ENCODE data around the gene LGMN. TPM values are rescaled to one million over a fixed set of nuclear protein-coding genes. Genes with fewer than 3 reads are reported as not detected.

Gene LGMN
- total and polyA plus RNA-seq, 2 of the 8 experiments (the other 6 are each of a cell fraction or from before 2014, with no cell fraction given), result 57.4 to 83.4 TPM

GRCh38 chr14:92680781-92681650, 67.4 kb downstream of the LGMN start (continued):
- TF ChIP-seq TAF7 (optimal IDR thresholded peaks at IDR 0.05; ENCODE audit: borderline replicate concordance, low read depth, low read length) (no peak), YY1 (IDR thresholded peaks at IDR 0.05; ENCODE audit: low read depth, low read length) (peak; percentile 44; the same call in 1 of the 2 replicates), MAFK (IDR thresholded peaks at IDR 0.05; ENCODE audit: low read depth, low read length) (no peak), TEAD4 (IDR thresholded peaks at IDR 0.05; ENCODE audit: low read depth, low read length) (no peak), KDM1A (IDR thresholded peaks at IDR 0.05; ENCODE audit: borderline replicate concordance, low read length) (no peak), CHD7 (IDR thresholded peaks at IDR 0.05; ENCODE audit: insufficient replicate concordance, low read length) (no peak), RAD21 (IDR thresholded peaks at IDR 0.05 in 1 of 2, conservative IDR thresholded peaks at IDR 0.05 in 1 of 2; ENCODE audit: low read depth in 2 of 2, low read length in 2 of 2) (peak; percentile 95), RFX5 (IDR thresholded peaks at IDR 0.05; ENCODE audit: borderline replicate concordance, low read depth, low read length) (no peak)
- TF ChIP-seq, protein P1, sequence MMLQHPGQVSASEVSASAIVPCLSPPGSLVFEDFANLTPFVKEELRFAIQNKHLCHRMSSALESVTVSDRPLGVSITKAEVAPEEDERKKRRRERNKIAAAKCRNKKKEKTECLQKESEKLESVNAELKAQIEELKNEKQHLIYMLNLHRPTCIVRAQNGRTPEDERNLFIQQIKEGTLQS (IDR thresholded peaks at IDR 0.05; ENCODE audit: insufficient read depth, low read depth, low read length), result no peak

Data from H1 (cell line).